Activated CD4-positive, alpha-beta T cell treated with anti-CD3 and anti-CD28 coated beads, Interleukin-2, amount 50 U/mL, for 24 hours (primary cell): ENCODE data around the gene HIP1R.
A peak's percentile ranks its signal among the peaks of the same experiment; 100 is the strongest.
"Not testable (repeated sequence)": the region's sequence is repeated elsewhere in the genome, so short reads cannot be mapped to it uniquely, and the experiment has no call there.

ENCODE experiments used
- DNase-seq, 2 donors: peaks; one replicate each; pipeline ENCODE4 v3.0.0-alpha.2; 2020; ENCODE audit warnings: low read depth in 1 of 2, low spot score in 1 of 2

The HIP1R gene

GRCh38 chr12:122891661-122892525, 56.6 kb downstream of the HIP1R start:
- DNase-seq = no peak

DNA sequence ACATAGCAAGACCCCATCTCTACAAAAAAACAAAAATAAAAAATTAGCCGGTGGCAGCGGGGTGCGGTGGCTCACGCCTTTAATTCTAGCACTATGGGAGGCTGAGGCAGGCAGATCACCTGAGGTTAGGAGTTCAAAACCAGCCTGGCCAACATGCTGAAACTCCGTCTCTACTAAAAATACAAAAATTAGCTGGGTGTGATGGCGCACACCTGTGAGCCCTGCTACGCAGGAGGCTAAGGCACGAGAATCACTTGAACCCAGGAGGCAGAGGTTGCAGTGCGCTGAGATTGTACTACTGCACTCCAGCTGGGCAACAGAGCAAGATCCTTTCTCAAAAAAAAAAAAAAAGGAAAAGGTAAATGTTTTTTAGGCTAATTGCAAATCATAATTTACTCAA, 57.5 kb downstream of the HIP1R start:
- not testable (repeated sequence) for DNase-seq

- DNase-seq = no peak
Measured at GRCh38 chr12:122893208-122894153, 58.2 kb downstream of the HIP1R start.

GRCh38 chr12:122894193-122895121, 59.2 kb downstream of the HIP1R start:
- no peak for DNase-seq

- no peak for DNase-seq
Measured at GRCh38 chr12:122895320-122895703, 60.1 kb downstream of the HIP1R start.

DNA sequence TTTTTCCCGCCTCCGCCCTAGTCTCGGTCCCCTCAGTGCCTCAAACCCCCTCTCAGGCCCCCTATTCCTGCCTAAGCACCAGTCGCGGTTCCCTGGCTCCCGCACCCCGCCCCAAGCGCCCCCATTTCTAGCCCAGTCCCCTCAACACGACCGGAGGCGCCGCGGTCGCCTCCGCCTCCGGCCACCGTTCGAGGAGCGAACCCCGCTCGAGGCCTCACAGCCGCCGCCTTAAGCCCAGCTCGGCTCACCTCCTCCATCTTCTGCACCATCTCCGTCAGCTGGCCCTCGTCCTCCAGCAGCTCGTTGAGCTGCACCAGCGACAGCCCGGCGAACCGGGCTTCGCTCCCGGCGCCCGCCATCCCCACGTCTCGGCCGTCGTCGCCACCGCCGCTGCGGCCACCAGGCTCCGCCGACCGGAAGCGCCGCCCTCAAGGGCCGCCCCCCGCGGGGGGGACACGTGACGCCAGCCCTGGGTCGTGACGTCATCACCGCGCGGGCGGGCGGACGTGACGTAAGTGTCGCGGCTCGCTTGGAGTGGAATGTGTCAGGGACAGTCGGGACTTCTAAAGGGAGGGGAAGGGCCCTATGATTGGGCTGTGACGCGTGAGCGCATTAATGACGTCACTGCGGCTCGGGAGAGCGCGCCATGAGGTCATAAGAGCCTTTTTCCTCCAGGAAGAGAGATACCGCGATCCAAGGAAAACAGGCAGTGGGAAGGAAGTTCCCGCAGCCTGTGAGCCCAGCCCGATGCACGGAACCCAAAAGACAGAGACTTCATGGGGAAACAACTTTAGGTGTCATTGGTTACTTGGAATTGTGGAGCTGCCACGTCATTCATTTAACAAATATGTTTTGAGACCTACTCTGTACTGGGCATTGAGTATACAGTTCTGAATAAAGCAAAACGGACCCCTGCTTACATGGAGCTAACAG, 60.7 kb downstream of the HIP1R start, which contains the start of gene VPS37B:
Gene VPS37B, minus strand, starts transcription at position 421 of the 933 bp plus-strand sequence. Its CDS starts 62 bp downstream, at position 359.
- peak; percentile 80 to 93 for DNase-seq

DNA sequence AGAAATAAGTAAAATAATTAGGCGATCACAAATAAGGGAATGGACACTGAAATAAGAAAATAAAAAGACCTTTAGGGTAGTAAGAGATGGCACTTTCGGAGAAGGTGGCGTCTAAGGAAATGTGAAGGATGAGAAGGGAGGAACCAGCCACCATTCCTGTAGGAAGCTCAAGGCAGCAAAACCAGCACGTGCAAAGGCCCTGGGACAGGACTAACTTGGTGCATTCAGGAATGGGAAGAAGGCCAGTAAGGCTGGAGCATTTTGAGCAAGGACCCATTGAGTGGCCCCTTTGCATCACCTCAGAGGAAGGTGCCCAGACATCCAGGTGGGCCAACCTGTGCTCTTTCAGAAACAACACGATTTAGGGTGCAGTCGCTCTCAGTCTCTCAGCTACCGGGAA, 61.4 kb downstream of the HIP1R start:
- no peak for DNase-seq

- no peak for DNase-seq
Measured at GRCh38 chr12:122899887-122900286, 64.6 kb downstream of the HIP1R start.

GRCh38 chr12:122902854-122903692, 67.8 kb downstream of the HIP1R start:
- DNase-seq = no peak

DNA sequence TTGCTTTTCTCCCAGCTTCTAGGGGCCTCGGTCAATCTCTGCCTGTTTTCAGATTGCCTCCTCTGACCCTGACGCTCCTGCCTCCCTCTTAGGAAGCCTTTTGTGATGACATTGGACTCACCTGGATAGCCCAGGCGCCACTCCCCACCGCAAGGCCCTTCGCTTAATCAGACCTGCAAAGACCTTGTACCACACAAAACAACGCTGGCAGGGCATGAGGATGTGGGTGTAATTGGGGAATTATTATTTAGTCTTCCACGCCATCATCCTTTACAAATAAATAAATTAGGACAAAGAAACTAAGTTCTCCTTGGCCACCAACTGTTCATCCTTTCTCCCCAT, 68.4 kb downstream of the HIP1R start:
- DNase-seq = no peak

DNA sequence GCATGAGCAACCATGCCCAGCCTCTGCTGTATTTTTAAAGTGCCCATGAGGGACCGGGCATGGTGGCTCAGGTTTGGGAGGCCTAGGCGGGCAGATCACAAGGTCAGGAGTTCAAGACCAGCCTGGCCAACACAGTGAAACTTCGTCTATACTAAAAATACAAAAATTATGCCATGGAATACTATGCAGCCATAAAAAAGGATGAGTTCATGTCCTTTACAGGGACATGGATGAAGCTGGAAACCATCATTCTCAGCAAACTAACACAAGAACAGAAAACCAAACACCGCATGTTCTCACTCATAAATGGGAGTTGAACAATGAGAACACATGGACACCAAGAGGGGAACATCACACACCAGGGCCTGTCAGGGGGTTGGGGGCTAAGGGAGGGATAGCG, 70.0 kb downstream of the HIP1R start:
- DNase-seq = not testable (repeated sequence)

DNA sequence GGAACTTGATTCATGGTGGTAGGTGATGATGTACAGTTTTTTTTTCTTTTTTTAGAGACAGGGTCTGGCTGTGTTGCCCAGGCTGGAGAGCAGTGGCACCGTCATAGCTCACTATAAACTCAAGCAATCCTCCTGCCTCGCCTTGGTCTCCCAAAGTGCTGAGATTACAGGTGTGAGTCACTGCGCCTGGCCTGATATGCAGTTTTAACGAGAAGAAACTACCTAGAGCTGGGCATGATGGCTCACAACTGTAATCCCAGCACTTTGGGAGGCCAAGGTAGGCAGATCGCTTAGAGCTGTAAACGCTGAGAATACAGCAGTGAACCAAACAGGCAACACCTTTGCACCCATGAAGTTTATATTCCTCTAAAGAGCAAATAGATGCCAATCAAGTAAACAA, 73.7 kb downstream of the HIP1R start:
- no peak for DNase-seq

DNA sequence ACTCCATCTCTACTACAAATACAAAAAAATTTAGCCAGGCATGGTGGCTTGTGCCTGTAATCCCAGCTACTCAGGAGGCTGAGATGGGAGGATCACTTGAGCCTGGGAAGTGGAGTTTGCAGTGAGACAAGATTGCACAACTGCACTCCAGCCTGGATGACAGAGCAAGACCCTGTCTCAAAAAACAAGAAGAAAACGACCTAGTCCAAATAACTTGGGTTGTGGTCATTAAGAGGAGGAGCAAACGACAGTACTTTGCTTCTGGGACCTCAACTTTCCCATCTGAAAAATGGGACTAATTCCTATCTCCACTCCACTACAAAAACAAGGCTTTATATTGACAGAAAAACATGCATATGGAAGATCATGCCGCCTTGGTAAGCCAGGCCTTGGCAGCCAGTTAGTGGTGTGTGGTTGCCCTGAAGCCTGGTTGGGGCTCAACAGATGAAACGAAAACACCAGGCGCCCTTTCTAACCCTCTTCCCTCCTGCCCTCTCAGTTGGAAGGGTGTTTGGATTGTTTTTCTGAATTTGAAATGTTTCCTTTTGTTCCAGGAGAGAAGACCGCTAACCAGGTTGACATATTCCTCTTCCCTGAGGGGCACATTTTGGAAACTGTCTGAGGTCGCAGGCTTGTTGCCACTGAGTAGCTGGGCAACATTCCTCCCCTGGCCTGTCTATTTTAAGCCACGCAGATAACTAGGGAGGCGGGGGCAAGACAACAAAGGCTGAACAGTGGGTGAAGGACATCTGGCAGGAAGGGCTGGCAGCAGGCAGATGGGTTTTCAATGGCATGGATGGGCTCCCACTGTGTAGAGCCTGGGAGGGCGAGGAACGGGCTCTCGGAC, 74.4 kb downstream of the HIP1R start:
- DNase-seq = no peak
